DOHH2 (cell line): ENCODE results near the gene HECW1.

Source experiments
- CTCF ChIP-seq: fragments of 200-600 bp; sonication (generic); IDR thresholded peaks from one replicate; pipeline ENCODE4 v1.5.1; 2014; ENCODE audit warnings: antibody characterized with exemption, mild to moderate bottlenecking, low read depth, low read length; ENCODE audit not compliant: poor library complexity, severe bottlenecking
- EZH2phosphoT487 ChIP-seq: fragments of 200-600 bp; sonication (generic); IDR thresholded peaks from 2 replicates; pipeline ENCODE4 v1.6.1; 2017; ENCODE audit warnings: borderline replicate concordance, mild to moderate bottlenecking, antibody characterized with exemption, low read length, moderate library complexity, mixed read lengths

GRCh38 chr7:43385309-43385680 lies 272.8 kb downstream of the HECW1 start:
- TF ChIP-seq CTCF (no peak), EZH2phosphoT487 (no peak)
